ENCODE results near the gene CTU1.

The CTU1 gene

DNA sequence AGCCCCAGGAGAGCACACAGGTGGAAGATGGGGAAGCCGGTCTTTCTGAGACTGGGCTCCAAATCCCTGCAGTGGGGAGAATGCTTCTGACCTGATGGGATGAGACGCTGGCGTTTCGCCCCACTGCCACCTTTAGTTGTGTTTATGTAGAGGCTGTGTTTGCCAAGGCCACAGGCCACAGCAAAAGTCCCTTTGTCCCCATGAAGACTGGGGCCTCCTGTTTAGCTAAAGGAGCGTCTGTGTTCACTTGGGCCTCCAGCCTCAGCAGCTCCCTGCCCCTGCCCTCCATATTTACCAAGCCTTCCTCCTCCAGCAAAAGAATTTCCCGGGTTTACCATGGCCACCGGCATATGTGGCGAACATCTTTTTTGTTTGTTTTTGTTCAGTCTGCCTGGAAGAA is 15.1 kb downstream of the CTU1 start:
- no peak for DNase-seq (ENCODE audit: low read depth)
- no peak overlapping the region for H3K4me3 ChIP-seq (replicated peaks; ENCODE audit: low read depth, low read length)
- TF ChIP-seq, protein P1, sequence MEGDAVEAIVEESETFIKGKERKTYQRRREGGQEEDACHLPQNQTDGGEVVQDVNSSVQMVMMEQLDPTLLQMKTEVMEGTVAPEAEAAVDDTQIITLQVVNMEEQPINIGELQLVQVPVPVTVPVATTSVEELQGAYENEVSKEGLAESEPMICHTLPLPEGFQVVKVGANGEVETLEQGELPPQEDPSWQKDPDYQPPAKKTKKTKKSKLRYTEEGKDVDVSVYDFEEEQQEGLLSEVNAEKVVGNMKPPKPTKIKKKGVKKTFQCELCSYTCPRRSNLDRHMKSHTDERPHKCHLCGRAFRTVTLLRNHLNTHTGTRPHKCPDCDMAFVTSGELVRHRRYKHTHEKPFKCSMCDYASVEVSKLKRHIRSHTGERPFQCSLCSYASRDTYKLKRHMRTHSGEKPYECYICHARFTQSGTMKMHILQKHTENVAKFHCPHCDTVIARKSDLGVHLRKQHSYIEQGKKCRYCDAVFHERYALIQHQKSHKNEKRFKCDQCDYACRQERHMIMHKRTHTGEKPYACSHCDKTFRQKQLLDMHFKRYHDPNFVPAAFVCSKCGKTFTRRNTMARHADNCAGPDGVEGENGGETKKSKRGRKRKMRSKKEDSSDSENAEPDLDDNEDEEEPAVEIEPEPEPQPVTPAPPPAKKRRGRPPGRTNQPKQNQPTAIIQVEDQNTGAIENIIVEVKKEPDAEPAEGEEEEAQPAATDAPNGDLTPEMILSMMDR (IDR thresholded peaks at IDR 0.05; ENCODE audit: low read length, missing control alignments): no peak

DNA sequence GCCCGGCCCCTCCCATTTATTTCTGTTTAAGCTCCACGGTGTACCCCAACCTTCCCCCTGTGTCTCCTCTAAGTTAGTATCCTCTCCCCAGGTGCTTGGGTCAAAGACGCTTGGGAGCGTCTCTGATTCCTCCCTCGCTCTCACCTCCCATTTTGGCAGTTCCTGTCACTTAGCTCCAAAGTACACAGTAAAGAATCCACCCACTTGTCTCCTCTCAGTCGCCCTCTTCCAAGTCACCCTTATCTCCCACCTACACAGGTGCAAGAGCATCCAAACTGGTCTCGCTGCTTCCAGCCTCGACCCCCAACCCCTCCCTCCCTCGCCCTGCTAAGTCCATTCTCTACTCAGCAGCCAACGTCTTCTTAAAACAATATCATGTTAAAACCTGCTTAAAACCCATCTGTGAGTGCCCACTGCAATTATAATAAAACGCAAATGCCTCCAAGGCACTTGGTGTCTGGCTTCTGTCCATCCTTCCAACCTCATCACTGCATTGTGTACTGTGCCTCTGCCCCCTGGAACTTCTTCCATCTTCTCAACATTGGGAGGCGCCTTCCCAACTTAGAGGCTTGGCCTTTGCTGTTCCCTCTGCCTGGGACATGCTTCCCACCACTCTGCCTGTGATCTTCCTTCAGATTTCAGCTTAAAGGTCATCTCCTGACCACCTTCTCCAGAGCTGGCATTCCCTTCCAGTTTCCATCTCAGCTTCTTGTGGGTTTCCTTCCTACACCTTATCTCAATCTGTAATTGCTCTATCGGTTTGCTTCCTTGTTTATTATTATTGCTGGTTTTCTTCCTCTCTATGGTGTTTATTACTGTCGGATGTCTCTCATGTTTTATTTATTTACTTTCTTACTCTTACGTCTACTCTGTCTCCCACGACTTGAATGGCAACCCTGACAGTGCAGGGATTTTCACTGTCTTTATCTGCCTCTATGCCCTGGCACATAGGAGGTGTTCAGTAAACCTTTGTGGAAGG is 16.0 kb downstream of the CTU1 start:
- no peak overlapping the region for H3K4me3 ChIP-seq (replicated peaks; ENCODE audit: low read depth, low read length)
- TF ChIP-seq, protein P1 (IDR thresholded peaks at IDR 0.05; ENCODE audit: low read length, missing control alignments): no peak
- no peak for DNase-seq (ENCODE audit: low read depth)

DNA sequence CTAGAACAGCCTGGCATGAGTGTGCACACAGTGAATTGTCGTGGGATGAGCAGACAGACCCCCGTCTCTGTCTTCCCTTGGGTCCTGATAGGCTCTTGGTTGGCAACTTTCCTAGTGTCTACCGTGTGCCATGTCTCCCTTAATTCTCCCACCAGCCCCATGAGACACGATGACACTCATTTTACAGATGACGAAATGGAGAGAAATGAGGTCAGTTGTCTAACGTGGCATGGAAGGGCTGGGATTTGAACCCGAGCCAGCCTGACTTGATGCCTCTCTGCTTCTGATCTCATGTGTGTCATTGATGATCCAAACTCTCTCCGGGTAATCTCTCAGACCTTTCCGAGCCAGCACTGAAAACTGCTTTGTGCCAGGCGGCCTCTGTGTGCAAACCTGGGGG is 17.1 kb downstream of the CTU1 start:
- DNase-seq (ENCODE audit: low read depth): no peak
- TF ChIP-seq, protein P1 (IDR thresholded peaks at IDR 0.05; ENCODE audit: low read length, missing control alignments): no peak
- H3K4me3 ChIP-seq (replicated peaks; ENCODE audit: low read depth, low read length): no peak overlapping the region

DNA sequence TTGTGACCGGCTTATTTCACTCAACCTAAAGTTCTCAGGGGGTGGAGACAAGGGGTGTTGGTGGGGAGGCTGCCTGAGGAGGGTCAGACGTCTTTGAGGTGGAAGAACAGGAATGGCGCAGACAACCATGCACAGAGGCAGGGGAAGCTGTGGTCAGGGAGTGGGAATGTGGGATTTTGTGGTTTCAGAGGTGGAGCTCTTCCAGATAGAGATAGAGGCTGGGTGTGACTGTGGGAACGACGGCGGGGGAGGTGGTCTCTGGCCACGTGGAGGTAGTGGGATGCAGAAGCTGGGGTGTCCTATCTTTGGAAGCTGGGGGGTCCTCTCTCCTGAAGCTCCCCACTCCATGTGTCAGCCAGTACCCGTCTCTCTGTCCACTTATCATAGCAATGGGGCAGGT is 17.7 kb downstream of the CTU1 start:
- TF ChIP-seq, protein P1 (IDR thresholded peaks at IDR 0.05; ENCODE audit: low read length, missing control alignments): no peak
- no peak overlapping the region for H3K4me3 ChIP-seq (replicated peaks; ENCODE audit: low read depth, low read length)
- no peak for DNase-seq (ENCODE audit: low read depth)

DNA sequence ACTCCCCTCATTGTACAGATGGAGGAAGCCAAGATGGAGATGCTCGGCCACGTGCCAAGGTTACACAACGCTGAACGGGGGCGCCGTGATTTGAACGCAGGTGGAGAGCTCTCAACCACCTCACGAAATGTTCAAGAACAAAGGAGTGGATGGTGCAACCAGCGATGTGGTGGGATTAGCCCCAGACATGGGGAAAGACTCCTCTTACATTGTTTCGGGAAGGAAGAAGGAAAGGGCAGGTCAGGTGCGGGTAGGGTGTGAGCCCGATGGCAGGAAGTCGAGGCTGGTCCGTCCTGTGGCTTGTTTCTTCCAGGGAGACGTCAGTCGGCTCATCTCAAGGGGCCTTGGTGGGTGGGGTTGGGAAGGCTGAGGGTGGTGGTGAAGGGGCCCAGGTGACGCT is 18.4 kb downstream of the CTU1 start:
- no peak for DNase-seq (ENCODE audit: low read depth)
- H3K4me3 ChIP-seq (replicated peaks; ENCODE audit: low read depth, low read length): no peak overlapping the region
- TF ChIP-seq, protein P1 (IDR thresholded peaks at IDR 0.05; ENCODE audit: low read length, missing control alignments): no peak

DNA sequence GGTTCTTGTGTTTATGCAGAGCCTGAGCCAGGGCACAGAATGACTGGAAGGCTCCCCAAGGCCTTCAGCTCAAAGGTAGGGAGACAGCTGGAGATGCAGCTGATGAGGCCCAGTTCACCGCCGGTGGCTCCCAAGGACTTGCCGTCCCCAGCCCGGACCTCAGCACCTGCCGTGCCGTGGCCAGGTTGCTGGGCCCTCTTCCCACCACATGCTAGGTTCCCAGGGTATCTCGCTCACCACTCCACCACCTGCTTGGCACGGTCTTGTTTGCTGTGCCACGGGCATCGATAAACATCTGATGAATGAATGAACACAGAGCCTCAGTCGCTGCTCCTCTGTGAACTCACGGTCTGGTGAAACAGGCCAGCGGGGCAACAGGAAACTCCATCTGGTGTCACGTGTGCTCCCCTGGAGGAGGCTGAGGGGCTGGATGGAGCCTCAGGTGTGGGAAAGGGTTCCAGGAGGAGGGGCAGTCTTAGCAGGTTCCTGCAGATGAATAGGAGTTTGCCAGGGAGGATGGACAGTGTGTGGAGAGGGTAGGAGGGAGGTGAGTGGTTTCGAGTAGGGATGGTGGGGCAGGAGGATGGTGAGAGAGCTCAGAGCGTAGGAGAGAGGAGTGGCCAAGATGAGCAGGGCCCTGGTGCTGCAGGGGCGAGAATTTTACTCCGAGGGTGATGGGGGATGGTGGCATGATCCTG is 21.9 kb downstream of the CTU1 start:
- H3K4me3 ChIP-seq (replicated peaks; ENCODE audit: low read depth, low read length): no peak overlapping the region
- TF ChIP-seq, protein P1 (IDR thresholded peaks at IDR 0.05; ENCODE audit: low read length, missing control alignments): no peak
- no peak for DNase-seq (ENCODE audit: low read depth)

Measured in fibroblast of pulmonary artery (primary cell).